Measurements from ENCODE around the gene KRT222. TPM values are rescaled to one million over a fixed set of nuclear protein-coding genes. Genes with fewer than 3 reads are reported as not detected.

Gene KRT222
- total RNA-seq, 1 experiment from 2014 or later: not detected

DNA sequence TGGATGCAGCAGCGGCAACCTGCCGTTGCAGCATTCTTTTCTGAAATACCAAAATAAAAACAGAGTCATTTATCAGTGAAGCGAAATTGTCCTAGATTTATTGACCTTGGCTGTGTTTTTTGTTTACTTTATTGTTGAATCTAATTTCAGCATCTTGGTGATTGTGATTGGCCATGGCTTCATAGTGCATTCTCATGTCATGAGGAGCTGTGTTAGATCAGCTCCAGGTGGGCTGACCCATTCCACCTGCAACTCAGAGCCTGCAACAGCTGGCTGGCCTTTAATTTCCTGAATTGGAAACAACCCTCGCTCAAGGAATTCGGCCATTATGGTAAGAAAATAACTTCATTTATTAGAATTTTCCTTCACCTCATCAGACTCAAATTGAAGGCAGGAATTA lies 22.1 kb upstream of the KRT222 start:
- Mint-ChIP-seq H3K4me3 (ENCODE audit: unreplicated experiment) (no peak overlapping the region), H3K4me1 (ENCODE audit: low read depth, unreplicated experiment) (no peaks in the 10 kb centered on the region), H3K27me3 (ENCODE audit: insufficient read depth, unreplicated experiment) (no peaks in the 10 kb centered on the region), H3K36me3 (ENCODE audit: insufficient read depth, unreplicated experiment) (no peaks in the 10 kb centered on the region), H3K27ac (ENCODE audit: unreplicated experiment) (no peak overlapping the region), H3K9me3 (ENCODE audit: unreplicated experiment) (no peaks in the 10 kb centered on the region)
- intact Hi-C loops (cut with micrococcal nuclease; ENCODE audit: unreplicated experiment): no loop called here
- Histone ChIP-seq H3K4me1 (no peaks in the 10 kb centered on the region), H3K4me3 (ENCODE audit: low read depth, low read length) (no peak overlapping the region), H3K36me3 (ENCODE audit: control insufficient read depth, insufficient read depth, low read length) (no peaks in the 10 kb centered on the region), H3K27me3 (replicated peaks; ENCODE audit: control insufficient read depth, insufficient read depth, low read length) (no peaks in the 10 kb centered on the region), H3K9me3 (no peaks in the 10 kb centered on the region)
- ChIA-PET CTCF (no interaction called here), POLR2A (no interaction called here)
- BruUV-seq (replicated peaks): no TSS peak
- TF ChIP-seq, protein P1, sequence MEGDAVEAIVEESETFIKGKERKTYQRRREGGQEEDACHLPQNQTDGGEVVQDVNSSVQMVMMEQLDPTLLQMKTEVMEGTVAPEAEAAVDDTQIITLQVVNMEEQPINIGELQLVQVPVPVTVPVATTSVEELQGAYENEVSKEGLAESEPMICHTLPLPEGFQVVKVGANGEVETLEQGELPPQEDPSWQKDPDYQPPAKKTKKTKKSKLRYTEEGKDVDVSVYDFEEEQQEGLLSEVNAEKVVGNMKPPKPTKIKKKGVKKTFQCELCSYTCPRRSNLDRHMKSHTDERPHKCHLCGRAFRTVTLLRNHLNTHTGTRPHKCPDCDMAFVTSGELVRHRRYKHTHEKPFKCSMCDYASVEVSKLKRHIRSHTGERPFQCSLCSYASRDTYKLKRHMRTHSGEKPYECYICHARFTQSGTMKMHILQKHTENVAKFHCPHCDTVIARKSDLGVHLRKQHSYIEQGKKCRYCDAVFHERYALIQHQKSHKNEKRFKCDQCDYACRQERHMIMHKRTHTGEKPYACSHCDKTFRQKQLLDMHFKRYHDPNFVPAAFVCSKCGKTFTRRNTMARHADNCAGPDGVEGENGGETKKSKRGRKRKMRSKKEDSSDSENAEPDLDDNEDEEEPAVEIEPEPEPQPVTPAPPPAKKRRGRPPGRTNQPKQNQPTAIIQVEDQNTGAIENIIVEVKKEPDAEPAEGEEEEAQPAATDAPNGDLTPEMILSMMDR (IDR thresholded peaks at IDR 0.05; ENCODE audit: insufficient read depth in 1 of 2, low read depth in 1 of 2, low read length in 1 of 2, severe bottlenecking in 1 of 2, unreplicated experiment in 1 of 2): no peak
- no peak for DNase-seq

DNA sequence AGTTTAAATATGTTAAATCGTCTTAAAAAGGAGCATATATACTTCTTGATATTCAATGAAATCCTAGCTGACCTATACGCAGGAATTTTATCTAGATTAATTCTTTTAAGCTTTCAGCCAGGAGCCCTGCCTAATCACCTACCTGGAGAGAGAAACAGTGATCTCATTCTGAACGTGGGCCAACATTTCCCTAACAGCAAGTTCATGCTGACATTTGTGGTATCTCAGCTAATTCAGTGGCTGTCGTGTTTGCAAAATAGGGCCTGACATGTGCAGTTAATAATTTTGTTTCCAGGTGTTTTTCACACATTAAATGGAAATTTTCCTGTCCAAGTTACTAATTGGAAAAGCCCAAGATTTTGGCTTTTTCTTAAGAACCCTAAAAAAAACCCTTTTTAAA lies 21.2 kb upstream of the KRT222 start:
- no peaks in the 10 kb centered on the region for H3K9me3 ChIP-seq
- no peak overlapping the region for H3K4me3 ChIP-seq (ENCODE audit: low read depth, low read length)
- no peaks in the 10 kb centered on the region for H3K4me1 Mint-ChIP-seq (ENCODE audit: low read depth, unreplicated experiment)
- intact Hi-C loops (cut with micrococcal nuclease; ENCODE audit: unreplicated experiment): no loop called here
- H3K9me3 Mint-ChIP-seq (ENCODE audit: unreplicated experiment): no peaks in the 10 kb centered on the region
- H3K27ac Mint-ChIP-seq (ENCODE audit: unreplicated experiment): no peak overlapping the region
- no peaks in the 10 kb centered on the region for H3K27me3 Mint-ChIP-seq (ENCODE audit: insufficient read depth, unreplicated experiment)
- H3K27me3 ChIP-seq (replicated peaks; ENCODE audit: control insufficient read depth, insufficient read depth, low read length): no peaks in the 10 kb centered on the region
- H3K4me3 Mint-ChIP-seq (ENCODE audit: unreplicated experiment): no peak overlapping the region
- BruUV-seq (replicated peaks): no TSS peak
- H3K36me3 ChIP-seq (ENCODE audit: control insufficient read depth, insufficient read depth, low read length): no peaks in the 10 kb centered on the region
- H3K36me3 Mint-ChIP-seq (ENCODE audit: insufficient read depth, unreplicated experiment): no peaks in the 10 kb centered on the region
- no peak for DNase-seq
- no peaks in the 10 kb centered on the region for H3K4me1 ChIP-seq
- POLR2A ChIA-PET: no interaction called here
- TF ChIP-seq, protein P1 (IDR thresholded peaks at IDR 0.05; ENCODE audit: insufficient read depth in 1 of 2, low read depth in 1 of 2, low read length in 1 of 2, severe bottlenecking in 1 of 2, unreplicated experiment in 1 of 2): no peak
- CTCF ChIA-PET: no interaction called here

DNA sequence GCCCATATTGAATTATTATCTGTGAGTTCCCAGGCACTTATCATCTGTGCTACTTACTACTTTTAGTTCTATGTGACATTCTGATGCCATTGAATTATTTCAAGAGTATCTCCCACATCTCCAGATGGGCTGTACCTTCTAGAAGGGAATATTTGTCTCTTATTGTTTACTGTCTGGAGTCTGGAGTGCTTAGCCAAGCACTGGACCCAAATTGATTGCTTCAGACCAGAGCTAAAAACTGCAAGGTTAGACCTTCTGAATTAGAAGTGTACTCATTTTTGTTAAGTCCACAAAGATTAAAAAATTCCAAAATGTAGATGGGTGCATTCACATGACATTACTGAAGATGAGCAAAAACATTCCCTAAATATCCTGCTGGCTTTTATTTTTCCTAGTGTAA lies 16.0 kb upstream of the KRT222 start:
- Histone ChIP-seq H3K36me3 (ENCODE audit: control insufficient read depth, insufficient read depth, low read length) (no peaks in the 10 kb centered on the region), H3K9me3 (no peaks in the 10 kb centered on the region), H3K4me1 (no peaks in the 10 kb centered on the region), H3K4me3 (ENCODE audit: low read depth, low read length) (no peak overlapping the region), H3K27me3 (replicated peaks; ENCODE audit: control insufficient read depth, insufficient read depth, low read length) (no peaks in the 10 kb centered on the region)
- H3K9me3 Mint-ChIP-seq (ENCODE audit: unreplicated experiment): no peaks in the 10 kb centered on the region
- H3K27ac Mint-ChIP-seq (ENCODE audit: unreplicated experiment): no peak overlapping the region
- H3K27me3 Mint-ChIP-seq (ENCODE audit: insufficient read depth, unreplicated experiment): peaks cover 3% of the 10 kb centered on the region
- H3K4me3 Mint-ChIP-seq (ENCODE audit: unreplicated experiment): no peak overlapping the region
- no TSS peak for BruUV-seq (replicated peaks)
- DNase-seq: no peak
- TF ChIP-seq, protein P1 (IDR thresholded peaks at IDR 0.05; ENCODE audit: insufficient read depth in 1 of 2, low read depth in 1 of 2, low read length in 1 of 2, severe bottlenecking in 1 of 2, unreplicated experiment in 1 of 2): no peak
- H3K36me3 Mint-ChIP-seq (ENCODE audit: insufficient read depth, unreplicated experiment): no peaks in the 10 kb centered on the region
- POLR2A ChIA-PET: no interaction called here
- H3K4me1 Mint-ChIP-seq (ENCODE audit: low read depth, unreplicated experiment): no peaks in the 10 kb centered on the region
- intact Hi-C loops (cut with micrococcal nuclease; ENCODE audit: unreplicated experiment): no loop called here
- CTCF ChIA-PET: no interaction called here
